IMR-90 (cell line): ENCODE data around the gene ITM2C. TPM values are rescaled to one million over a fixed set of nuclear protein-coding genes. Genes with fewer than 3 reads are reported as not detected.

Source experiments
- ATAC-seq: fragments of 200-7000 bp; cut with Tn5 transposase; 2 replicates; pipeline ENCODE4 v1.9.1; 2020; ENCODE audit warnings: low read depth, mild to moderate bottlenecking, moderate library complexity
- BruUV-seq: library from RNA; stranded (reverse); fragments of 400-500 nt; replicated peaks from 2 replicates; lab custom pipeline; 2021; lab: Mats Ljungman, UMichigan
- CTCF ChIA-PET: fragments of 300-600 bp; formaldehyde crosslinking; extraction: SDS; loops from one replicate; lab custom pipeline; 2021; ENCODE audit warnings: antibody characterized with exemption; lab: Yijun Ruan, JAX
- POLR2A ChIA-PET: fragments of 300-600 bp; sonication (Branson Sonifier 250); formaldehyde crosslinking; loops from one replicate; lab custom pipeline; 2022; ENCODE audit warnings: antibody characterized with exemption; ENCODE audit not compliant: unreplicated experiment; lab: Charles Lee
- DNase-seq: peaks from one replicate; pipeline ENCODE4 v3.0.0; 2013
- H2AFZ ChIP-seq: replicated peaks from 2 replicates; pipeline ENCODE3; 2013; ENCODE audit warnings: low read length, mild to moderate bottlenecking; ENCODE audit not compliant: poor library complexity
- H2AK5ac ChIP-seq: 2 replicates; pipeline ENCODE4 v1.6.1; 2013; ENCODE audit warnings: low read depth, low read length, inconsistent platforms
- H2AK9ac ChIP-seq: replicated peaks from 2 replicates; pipeline ENCODE3; 2013; ENCODE audit warnings: mild to moderate bottlenecking, low read depth, low read length, moderate library complexity; ENCODE audit not compliant: poor library complexity
- H2BK120ac ChIP-seq: 2 replicates; pipeline ENCODE4 v1.6.1; 2013; ENCODE audit warnings: low read depth, low read length, inconsistent platforms
- H2BK15ac ChIP-seq: 3 replicates; pipeline ENCODE4 v1.6.1; 2013; ENCODE audit warnings: low read depth, low read length, inconsistent platforms
- H2BK20ac ChIP-seq: 2 replicates; pipeline ENCODE4 v1.6.1; 2013; ENCODE audit warnings: low read depth, mild to moderate bottlenecking, inconsistent platforms, low read length, moderate library complexity
- H2BK5ac ChIP-seq: 2 replicates; pipeline ENCODE4 v1.6.1; 2013; ENCODE audit warnings: mild to moderate bottlenecking, low read depth, low read length, inconsistent platforms; ENCODE audit not compliant: poor library complexity, severe bottlenecking
- H3K14ac ChIP-seq: replicated peaks from 2 replicates; pipeline ENCODE4 v1.6.1; 2013; ENCODE audit warnings: low read depth, low read length, inconsistent platforms
- H3K18ac ChIP-seq: 2 replicates; pipeline ENCODE4 v1.6.1; 2013; ENCODE audit warnings: low read depth, low read length, control low read depth
- H3K23ac ChIP-seq: 2 replicates; pipeline ENCODE4 v1.6.1; 2013; ENCODE audit warnings: low read depth, low read length, inconsistent platforms
- H3K27ac ChIP-seq: 2 replicates; pipeline ENCODE4 v1.5.1; 2013; ENCODE audit warnings: mild to moderate bottlenecking, control low read depth, low read length; ENCODE audit not compliant: insufficient read depth
- H3K27me3 ChIP-seq: 2 replicates; pipeline ENCODE4 v1.6.1; 2013; ENCODE audit warnings: low read length; ENCODE audit not compliant: control insufficient read depth, insufficient read depth
- H3K36me3 ChIP-seq: 2 replicates; pipeline ENCODE4 v1.6.1; 2013; ENCODE audit warnings: low read length, mixed read lengths; ENCODE audit not compliant: control insufficient read depth, insufficient read depth
- H3K4ac ChIP-seq: 2 replicates; pipeline ENCODE4 v1.6.1; 2013; ENCODE audit warnings: low read depth, low read length, inconsistent platforms
- H3K4me1 ChIP-seq: 2 replicates; pipeline ENCODE4 v1.6.1; 2013; ENCODE audit warnings: low read length, mixed read lengths; ENCODE audit not compliant: control insufficient read depth, insufficient read depth
- H3K4me2 ChIP-seq: 2 replicates; pipeline ENCODE4 v1.6.1; 2013; ENCODE audit warnings: low read depth, mild to moderate bottlenecking, control low read depth, low read length, moderate library complexity
- H3K4me3 ChIP-seq: 2 replicates; pipeline ENCODE4 v1.5.1; 2013; ENCODE audit warnings: low read depth, mild to moderate bottlenecking, control low read depth, low read length, moderate library complexity; ENCODE audit not compliant: insufficient read depth
- H3K56ac ChIP-seq: 2 replicates; pipeline ENCODE4 v1.6.1; 2013; ENCODE audit warnings: low read length, inconsistent platforms; ENCODE audit not compliant: insufficient read depth; ENCODE audit errors: extremely low read depth
- H3K79me1 ChIP-seq, 2 experiments: 2 replicates each; pipeline ENCODE4 v1.6.1; 2013; ENCODE audit warnings: low read length in 2 of 2, inconsistent platforms in 1 of 2, low read depth in 1 of 2
- H3K9ac ChIP-seq: 2 replicates; pipeline ENCODE4 v1.6.1; 2013; ENCODE audit warnings: low read depth, low read length, control low read depth
- H3K9me1 ChIP-seq: 2 replicates; pipeline ENCODE4 v1.6.1; 2013; ENCODE audit warnings: low read length, inconsistent platforms; ENCODE audit not compliant: insufficient read depth
- H3K9me3 ChIP-seq: 2 replicates; pipeline ENCODE4 v1.6.1; 2013; ENCODE audit warnings: low read length; ENCODE audit not compliant: control insufficient read depth, insufficient read depth
- H4K20me1 ChIP-seq: 2 replicates; pipeline ENCODE4 v1.6.1; 2013; ENCODE audit warnings: low read length, inconsistent platforms; ENCODE audit not compliant: insufficient read depth
- H4K5ac ChIP-seq: 2 replicates; pipeline ENCODE4 v1.6.1; 2013; ENCODE audit warnings: mild to moderate bottlenecking, low read depth, low read length, control low read depth
- H4K8ac ChIP-seq, 2 experiments: 2 replicates each; pipeline ENCODE4 v1.6.1; 2013; ENCODE audit warnings: low read depth in 2 of 2, low read length in 2 of 2, control low read depth in 1 of 2, inconsistent platforms in 1 of 2
- H4K91ac ChIP-seq: 2 replicates; pipeline ENCODE4 v1.6.1; 2013; ENCODE audit warnings: low read depth, low read length, inconsistent platforms; ENCODE audit not compliant: insufficient read depth
- BHLHE40 ChIP-seq: fragments of 150-350 bp; IDR thresholded peaks from 2 replicates; pipeline ENCODE4 v1.6.1; 2016; ENCODE audit warnings: mild to moderate bottlenecking, low read depth, low read length
- CEBPB ChIP-seq: IDR thresholded peaks from 2 replicates; pipeline ENCODE4 v1.6.1; 2012; ENCODE audit warnings: low read depth, low read length, improper control_type of control experiment
- CHD1 ChIP-seq: IDR thresholded peaks from 2 replicates; pipeline ENCODE4 v1.6.1; 2012; ENCODE audit warnings: low read depth, low read length, improper control_type of control experiment
- CTCF ChIP-seq: conservative IDR thresholded peaks from 2 replicates; pipeline ENCODE4 v1.5.1; 2012; ENCODE audit warnings: mild to moderate bottlenecking, low read depth, low read length, improper control_type of control experiment
- ELK1 ChIP-seq: fragments of 150-350 bp; IDR thresholded peaks from 2 replicates; pipeline ENCODE4 v1.6.1; 2016; ENCODE audit warnings: low read depth, mild to moderate bottlenecking, low read length, moderate library complexity, borderline replicate concordance
- FOS ChIP-seq: fragments of 150-350 bp; IDR thresholded peaks from 2 replicates; pipeline ENCODE4 v1.6.1; 2016; ENCODE audit warnings: low read depth, low read length
- MAFK ChIP-seq: IDR thresholded peaks from 2 replicates; pipeline ENCODE4 v1.6.1; 2012; ENCODE audit warnings: low read depth, low read length, improper control_type of control experiment
- MAZ ChIP-seq: IDR thresholded peaks from 2 replicates; pipeline ENCODE4 v1.6.1; 2012; ENCODE audit warnings: low read depth, mild to moderate bottlenecking, low read length, improper control_type of control experiment, moderate library complexity, borderline replicate concordance
- MXI1 ChIP-seq: IDR thresholded peaks from 2 replicates; pipeline ENCODE4 v1.6.1; 2012; ENCODE audit warnings: low read depth, mild to moderate bottlenecking, low read length, moderate library complexity, borderline replicate concordance
- NFE2L2 ChIP-seq: fragments of 150-350 bp; IDR thresholded peaks from 2 replicates; pipeline ENCODE4 v1.6.1; 2016; ENCODE audit warnings: low read depth, mild to moderate bottlenecking, low read length
- POLR2A ChIP-seq: IDR thresholded peaks from 2 replicates; pipeline ENCODE4 v1.6.1; 2012; ENCODE audit warnings: mild to moderate bottlenecking, low read depth, low read length
- RAD21 ChIP-seq: IDR thresholded peaks from 2 replicates; pipeline ENCODE4 v1.6.1; 2012; ENCODE audit warnings: low read length, improper control_type of control experiment
- RCOR1 ChIP-seq: IDR thresholded peaks from 2 replicates; pipeline ENCODE4 v1.6.1; 2012; ENCODE audit warnings: mild to moderate bottlenecking, low read length, improper control_type of control experiment; ENCODE audit not compliant: insufficient replicate concordance
- RFX5 ChIP-seq: IDR thresholded peaks from 2 replicates; pipeline ENCODE4 v1.8.0; 2012; ENCODE audit warnings: low read depth, mild to moderate bottlenecking, low read length, moderate library complexity
- SMC3 ChIP-seq: fragments of 150-350 bp; IDR thresholded peaks from 2 replicates; pipeline ENCODE4 v1.6.1; 2016; ENCODE audit warnings: low read depth, mild to moderate bottlenecking, antibody characterized with exemption, low read length, moderate library complexity
- USF2 ChIP-seq: fragments of 150-350 bp; IDR thresholded peaks from 2 replicates; pipeline ENCODE4 v1.6.1; 2017; ENCODE audit warnings: mild to moderate bottlenecking, antibody characterized with exemption, low read length, low read depth
- WGBS, 2 experiments: methylation state at CpG; one replicate each; pipeline versions ENCODE4 v1.1.5 to v1.1.7; 2013; ENCODE audit warnings: missing lambda C conversion rate in 2 of 2; ENCODE audit not compliant: insufficient read length in 1 of 2; ENCODE audit errors: extremely low coverage in 2 of 2; 5-methylcytosine and 5-hydroxymethylcytosine counted together
- dilution Hi-C: fragments of 300-500 bp; cut with HindIII; formaldehyde crosslinking; loops from one replicate; pipeline ENCODE4 v1.14.3; 2018; ENCODE audit warnings: low sequenced_read_pairs; ENCODE audit not compliant: unreplicated experiment
- in situ Hi-C: fragments of 300-500 bp; cut with MboI; formaldehyde crosslinking; loops from 3 replicates; pipeline ENCODE4 v1.14.3; 2019; ENCODE audit warnings: low sequenced_read_pairs, inconsistent platforms, mixed read lengths
- intact Hi-C: fragments of 100-400 bp; cut with micrococcal nuclease; formaldehyde crosslinking; loops from 2 replicates; pipeline ENCODE4 v1.10.0; 2022
- polyA plus RNA-seq, 3 experiments: library from polyadenylated mRNA; depleted of rRNA; stranded (reverse); fragments of >200 nt; gene quantifications; 2 replicates each; pipeline ENCODE4 v1.2.3, GENCODE V29; 2012; ENCODE audit warnings: low replicate concordance in 1 of 3
- total RNA-seq: library from RNA; depleted of rRNA; stranded (reverse); fragments of >200 nt; gene quantifications from 2 replicates; pipeline ENCODE4 v1.2.3, GENCODE V29; 2012

Gene ITM2C
- total and polyA plus RNA-seq, 2 of the 4 experiments (the other 2 are of a cell fraction): 46.8 to 274 TPM

- BruUV-seq: no TSS peak
- Histone ChIP-seq H2BK20ac (no peak overlapping the region), H3K18ac (no peak overlapping the region), H4K5ac (peak overlapping the region; percentile 41), H3K27ac (peak overlapping the region; percentile 47), H2AFZ (peak overlapping the region; percentile 95), H3K9ac (peak overlapping the region; percentile 86), H3K36me3 (no peaks in the 10 kb centered on the region), H4K8ac (peak overlapping the region; percentile 33 to 64; a peak in 3 of 4 replicates), H2BK5ac (no peak overlapping the region), H3K4ac (peak overlapping the region; percentile 36; the same call in 1 of the 2 replicates), H4K20me1 (peaks cover 21% of the 10 kb centered on the region), H4K91ac (no peak overlapping the region), H3K14ac (no peak overlapping the region; the same call in 1 of the 2 replicates), H3K9me3 (no peaks in the 10 kb centered on the region), H3K4me2 (peak overlapping the region; percentile 80), H2BK15ac (no peak overlapping the region), H2AK9ac (peak overlapping the region; percentile 47), H2BK120ac (no peak overlapping the region), H2AK5ac (no peak overlapping the region), H3K9me1 (peaks cover 6% of the 10 kb centered on the region; the same call in 1 of the 2 replicates), H3K56ac (no peak overlapping the region), H3K23ac (peak overlapping the region; percentile 12; the same call in 1 of the 2 replicates), H3K4me3 (peak overlapping the region; percentile 98), H3K27me3 (peaks cover 26% of the 10 kb centered on the region), H3K4me1 (peaks cover 12% of the 10 kb centered on the region; the same call in 1 of the 2 replicates), H3K79me1 (peaks cover 3 to 37% of the 10 kb centered on the region in 2 experiments; a peak in 3 of 4 replicates)
- POLR2A ChIA-PET: no interaction called here
- dilution Hi-C loops (no loop called here), in situ Hi-C loops (no loop called here), intact Hi-C loops (loop anchor here (1.0 kb wide), 1 partner anchor 122 kb away; no protein-coding TSS in a partner anchor)
- no peak for DNase-seq
- CTCF ChIA-PET: interaction anchor here (0.6 kb wide), 1 partner anchor 124 kb away, joined by 3 read pairs; no protein-coding TSS in a partner anchor
- 0% methylated on average over 7 of the region's 24 CpGs; no CpG with 5 or more reads in 1 of the 2 experiments for whole genome bisulfite sequencing, 2 experiments
- TF ChIP-seq USF2 (no peak), MXI1 (no peak), MAZ (no peak), NFE2L2 (no peak), CTCF (no peak), FOS (no peak), POLR2A (no peak), BHLHE40 (no peak), RFX5 (no peak), RCOR1 (no peak), RAD21 (no peak), SMC3 (no peak), MAFK (no peak), CEBPB (no peak), ELK1 (no peak), CHD1 (no peak)
- ATAC-seq: no peak
These were observed 594 bp downstream of the ITM2C start for GRCh38 chr2:230865307-230865765.
